Measurements from ENCODE around the gene FBXL17.

FBXL17 gene

DNA sequence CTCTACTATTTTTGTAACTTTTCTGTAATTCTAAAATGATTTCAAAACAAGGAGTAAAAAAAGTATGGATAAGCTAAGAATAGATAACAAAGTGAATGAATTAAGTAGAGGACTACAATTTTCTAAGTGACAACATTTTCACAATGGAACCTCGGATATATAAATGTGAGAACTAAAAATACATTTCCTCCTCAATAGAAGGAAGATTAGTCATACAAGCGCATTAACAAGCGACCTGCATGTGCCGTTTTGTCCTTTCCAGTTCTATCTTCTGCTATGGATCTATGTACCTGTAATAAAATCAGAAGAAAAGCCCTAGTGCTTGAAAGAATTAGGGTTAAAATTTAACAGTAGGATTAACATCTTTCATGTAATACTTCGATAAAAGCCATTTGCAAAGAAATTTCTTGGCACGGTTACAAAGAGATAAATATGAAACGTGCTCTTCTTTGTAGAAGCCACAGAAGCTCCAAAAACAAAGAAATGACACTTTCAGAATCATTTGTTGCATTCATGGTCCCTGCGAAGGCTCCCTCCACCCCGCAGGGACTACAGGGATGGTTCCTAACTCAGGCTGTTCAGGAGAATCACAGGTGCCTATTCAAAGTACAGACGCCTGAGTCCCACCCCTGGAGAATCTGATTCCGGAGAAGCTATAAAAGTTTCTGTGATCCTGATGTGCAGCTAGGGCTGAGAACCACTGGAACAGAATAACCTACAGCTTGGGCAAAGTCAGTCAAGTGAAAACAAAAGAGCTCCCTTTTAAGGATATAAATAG is 494.5 kb downstream of the FBXL17 start:
- DNase-seq = no peak

DNA sequence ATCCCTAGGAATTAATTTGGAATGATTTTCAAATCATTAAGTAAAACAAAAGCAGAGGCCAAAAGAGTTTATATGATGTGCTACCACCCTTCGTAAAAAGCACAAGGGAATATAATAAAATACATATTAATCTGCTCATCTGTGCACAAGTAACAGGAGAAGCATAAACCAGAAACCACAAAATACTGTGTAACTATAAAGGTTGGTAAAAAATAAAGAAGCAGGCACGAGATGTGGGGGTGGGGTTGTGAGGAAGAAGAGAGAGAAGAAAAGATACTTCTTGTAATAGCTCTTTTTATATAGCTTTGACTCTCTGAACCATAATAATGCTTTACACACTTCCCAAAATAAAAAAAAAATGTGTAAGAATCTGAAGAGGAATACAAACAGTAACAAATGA is 496.3 kb downstream of the FBXL17 start:
- no peak for DNase-seq

DNA sequence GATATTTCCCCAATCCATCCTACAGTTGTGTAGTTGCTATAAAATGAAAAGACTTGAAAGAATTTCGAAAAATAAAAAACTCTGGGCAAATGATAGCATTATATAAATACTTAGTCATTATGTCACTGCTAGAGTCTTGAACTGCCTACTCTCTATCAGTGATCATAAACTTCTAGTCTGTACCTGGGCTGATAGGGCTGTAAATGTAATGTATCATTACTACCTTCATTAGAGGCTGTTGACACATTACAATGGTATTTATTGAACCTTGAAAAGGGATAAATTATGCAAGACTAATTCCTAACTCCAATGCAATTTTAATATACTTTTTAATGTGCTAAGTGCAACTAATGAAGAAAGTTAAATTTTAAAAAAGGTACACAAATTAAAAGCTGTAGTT is 497.0 kb downstream of the FBXL17 start:
- no peak for DNase-seq

DNA sequence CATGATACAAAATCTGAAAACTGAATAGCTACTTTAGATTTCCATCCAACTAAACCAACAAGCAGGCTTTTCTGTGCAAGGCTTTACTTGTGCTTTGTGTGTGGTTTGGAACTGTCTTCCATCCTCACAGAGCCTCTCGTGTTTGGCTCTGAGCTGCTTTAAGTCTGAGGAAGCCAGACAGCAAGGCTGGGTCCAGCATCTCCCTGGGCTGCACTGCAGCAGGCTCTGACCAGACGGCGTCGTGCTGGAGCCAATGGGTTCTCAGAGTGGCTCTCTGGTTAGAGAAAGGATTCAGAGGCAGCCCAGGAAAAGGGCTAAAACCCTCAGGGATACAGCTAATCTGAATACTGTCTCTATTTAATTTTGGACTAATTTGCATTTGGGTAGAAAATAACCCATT is 503.2 kb downstream of the FBXL17 start:
- DNase-seq = no peak

DNA sequence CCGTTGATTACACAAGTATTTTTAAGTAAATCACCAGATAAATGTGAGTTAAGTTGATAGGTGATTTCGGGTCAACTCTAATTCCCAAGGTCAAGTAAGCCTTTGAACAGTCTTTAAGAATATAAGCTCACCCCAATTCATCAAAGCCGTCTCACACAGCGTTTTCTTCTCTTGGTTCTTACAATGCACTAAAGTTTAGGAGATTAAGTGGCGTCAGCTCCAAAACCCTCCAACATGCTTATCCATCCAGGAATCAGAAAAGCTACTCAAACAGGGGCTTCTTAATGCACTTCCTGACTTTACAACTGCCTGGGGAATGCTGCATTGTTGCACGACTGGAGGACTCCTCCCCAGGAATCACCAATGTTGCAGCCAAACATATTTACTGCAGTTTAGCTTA is 505.0 kb downstream of the FBXL17 start:
- no peak for DNase-seq

DNA sequence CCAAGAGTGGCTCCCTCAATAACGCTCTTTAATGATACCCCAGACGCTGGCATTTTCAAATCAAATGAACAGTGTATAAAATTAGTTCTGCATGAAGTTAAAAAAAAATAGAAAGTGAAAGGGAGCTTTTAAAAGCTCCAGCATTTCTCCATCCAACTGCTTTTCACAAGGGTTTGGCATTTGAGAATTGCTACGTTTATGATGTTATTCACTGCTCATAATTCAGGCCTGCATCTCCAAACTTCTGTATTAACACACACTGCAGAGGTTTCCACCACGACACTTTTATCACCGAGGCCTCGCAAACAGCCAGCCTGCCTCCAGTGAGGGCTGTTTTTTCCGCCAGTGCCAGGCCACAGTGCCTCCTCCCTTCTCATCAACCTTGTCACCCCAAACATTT is 505.6 kb downstream of the FBXL17 start:
- no peak for DNase-seq

DNA sequence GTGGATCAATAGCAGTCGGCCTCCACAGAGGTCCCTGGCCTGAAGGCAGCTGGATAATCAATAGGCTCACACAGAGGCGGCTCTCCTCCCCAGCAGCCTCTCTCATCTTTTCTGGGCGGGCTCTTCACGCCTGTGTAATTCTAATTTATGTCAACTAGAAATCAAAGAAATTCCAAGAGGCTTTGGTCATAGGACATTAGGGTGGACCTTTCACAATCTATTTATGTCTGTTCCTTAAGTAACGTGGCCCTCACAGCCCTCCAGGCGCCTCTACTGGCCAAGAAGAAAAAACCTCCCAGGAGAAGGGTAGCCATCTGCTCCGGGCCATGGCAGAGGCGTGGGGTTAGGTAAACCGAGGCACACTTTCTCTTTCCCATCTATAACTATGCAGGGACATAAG is 506.1 kb downstream of the FBXL17 start:
- DNase-seq = no peak

DNA sequence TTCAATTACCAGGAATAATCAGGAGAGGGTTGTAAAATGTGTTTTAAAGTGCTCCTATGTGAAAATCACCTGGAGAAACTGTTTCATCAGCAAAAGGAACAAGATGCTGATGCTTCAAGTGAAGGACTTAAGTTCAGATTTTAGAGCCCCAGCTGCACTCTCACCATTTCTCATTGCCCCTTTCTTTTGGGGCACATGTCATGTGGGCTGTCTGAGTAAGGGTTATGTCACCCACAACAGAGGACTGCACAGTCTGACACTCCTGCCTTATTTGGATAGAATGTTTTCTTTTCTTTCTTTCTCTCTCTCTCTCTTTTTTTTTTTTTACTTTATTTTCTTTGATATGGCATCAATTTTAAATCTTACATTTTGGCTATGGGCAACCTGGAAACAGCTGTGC is 507.1 kb downstream of the FBXL17 start:
- DNase-seq = no peak

DNA sequence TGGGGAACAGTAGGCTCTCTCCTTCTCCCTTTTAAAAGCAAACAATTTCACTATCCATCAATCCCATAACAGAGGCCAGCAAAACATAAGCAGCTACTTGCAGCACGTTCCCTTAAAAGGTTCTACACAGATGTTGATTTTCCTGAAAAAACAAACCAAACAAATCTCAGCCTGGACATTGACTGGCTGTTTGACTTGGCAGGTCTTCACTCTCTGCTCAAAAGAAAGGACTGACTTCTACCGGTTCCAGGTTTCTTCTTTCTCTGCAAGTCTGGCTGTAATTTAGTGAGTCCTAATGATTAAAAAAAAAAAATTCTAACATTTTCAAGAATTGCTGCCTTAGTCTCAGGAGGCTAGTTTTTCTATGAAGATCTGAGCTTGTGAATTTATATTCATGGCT is 508.0 kb downstream of the FBXL17 start:
- no peak for DNase-seq

DNA sequence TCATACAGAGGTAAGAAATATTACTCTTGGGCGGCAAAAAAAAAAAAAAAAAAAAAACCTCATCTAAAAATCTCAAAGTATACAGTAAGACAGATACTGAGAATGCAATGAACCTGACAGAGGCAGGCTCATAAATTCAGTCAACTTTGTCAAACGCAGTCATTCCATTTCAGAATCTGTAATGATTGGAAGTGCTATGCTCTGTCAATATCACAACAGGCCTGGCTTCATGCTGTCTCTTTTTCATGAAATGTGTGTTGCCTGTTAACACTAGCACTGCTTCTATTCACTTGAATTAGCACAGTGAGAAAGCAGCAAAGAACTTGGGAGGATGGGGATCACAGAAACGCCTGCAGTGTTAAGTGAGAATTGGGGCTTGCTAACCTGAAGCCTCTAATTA is 510.9 kb downstream of the FBXL17 start:
- no peak for DNase-seq

DNA sequence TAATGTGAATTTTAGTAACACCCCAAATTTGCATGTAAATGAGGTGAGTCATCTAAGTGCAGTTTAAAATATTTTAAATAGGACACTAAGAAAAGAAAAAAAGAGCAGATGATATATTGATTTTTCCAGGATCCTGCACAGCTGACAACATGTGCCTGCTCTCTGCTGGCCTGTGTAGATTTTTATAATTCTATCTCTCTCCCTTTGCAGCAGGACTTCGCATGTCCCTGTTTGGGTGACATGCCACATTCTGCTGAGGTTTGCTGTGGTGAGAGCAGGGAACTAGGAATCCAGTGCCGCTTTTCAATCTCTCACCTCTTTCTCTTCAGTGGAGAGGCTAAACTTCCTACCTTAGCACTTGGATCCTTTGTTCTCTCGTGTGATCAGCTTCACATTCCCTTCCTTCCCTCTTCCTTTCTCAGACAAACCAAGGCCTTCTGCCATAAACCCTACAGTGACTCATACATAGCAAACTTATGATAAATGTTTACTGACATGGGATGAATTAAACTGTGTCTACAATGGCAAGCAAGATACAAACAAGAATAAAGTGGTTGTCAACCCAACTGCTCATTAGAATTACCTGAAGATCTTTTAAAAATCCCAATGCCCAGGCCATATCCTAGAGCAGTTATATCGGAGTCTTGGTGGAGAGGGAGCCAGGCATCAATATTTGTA is 512.3 kb downstream of the FBXL17 start:
- no peak for DNase-seq

DNA sequence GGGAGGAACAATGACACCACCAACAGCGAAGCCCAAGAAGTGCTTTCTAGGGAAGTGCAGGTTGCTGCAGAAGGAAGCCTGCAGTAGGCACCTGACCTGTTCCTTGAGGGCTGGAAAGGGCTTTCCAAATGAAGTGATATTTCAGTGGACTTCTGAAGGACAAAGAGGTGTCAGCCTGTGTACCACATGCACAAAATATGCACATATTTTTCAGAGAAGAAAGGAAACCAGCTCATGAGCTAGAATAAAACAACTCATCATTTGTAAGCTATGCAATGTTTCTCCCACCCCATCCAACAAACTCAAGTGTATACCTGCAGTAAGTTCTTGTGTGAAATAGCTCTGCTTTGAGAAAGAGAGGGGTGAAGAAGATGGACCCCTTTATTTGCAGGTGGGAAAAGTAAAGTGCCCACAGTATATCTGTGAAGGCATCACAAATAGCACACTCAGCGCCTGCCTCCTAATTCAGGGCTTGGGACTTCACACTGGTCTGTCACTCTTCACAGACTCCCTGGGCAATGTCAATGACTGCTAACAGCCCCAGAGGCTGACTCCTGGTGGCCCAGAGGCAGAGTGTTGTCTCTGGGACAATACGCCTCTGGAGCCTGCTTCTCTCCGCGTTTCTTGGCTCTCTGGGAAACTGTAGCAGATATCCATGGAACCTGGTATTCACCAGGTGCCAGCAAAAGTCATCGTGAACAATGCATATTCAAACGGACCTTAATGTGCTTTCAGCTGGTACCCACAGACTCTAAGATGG is 513.1 kb downstream of the FBXL17 start:
- no peak for DNase-seq

DNA sequence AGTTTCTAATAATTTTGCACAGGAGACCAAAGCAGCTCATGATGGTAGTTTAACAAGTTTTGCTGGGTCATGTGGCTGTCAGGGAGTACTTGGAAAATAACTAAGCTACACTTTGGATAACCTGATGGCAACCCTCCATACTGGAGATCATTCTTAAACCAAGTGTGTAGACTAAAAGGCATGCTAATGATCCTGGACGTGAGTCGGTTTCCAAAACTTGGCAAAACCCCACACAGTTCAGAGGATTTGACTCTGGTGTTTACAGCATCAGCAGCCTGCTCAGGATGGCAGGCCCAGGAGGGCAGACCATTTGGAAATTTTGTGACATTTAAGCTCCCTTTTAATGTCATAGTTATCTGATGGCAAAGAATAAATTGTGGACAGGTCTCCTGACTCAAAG is 514.6 kb downstream of the FBXL17 start:
- no peak for DNase-seq

DNA sequence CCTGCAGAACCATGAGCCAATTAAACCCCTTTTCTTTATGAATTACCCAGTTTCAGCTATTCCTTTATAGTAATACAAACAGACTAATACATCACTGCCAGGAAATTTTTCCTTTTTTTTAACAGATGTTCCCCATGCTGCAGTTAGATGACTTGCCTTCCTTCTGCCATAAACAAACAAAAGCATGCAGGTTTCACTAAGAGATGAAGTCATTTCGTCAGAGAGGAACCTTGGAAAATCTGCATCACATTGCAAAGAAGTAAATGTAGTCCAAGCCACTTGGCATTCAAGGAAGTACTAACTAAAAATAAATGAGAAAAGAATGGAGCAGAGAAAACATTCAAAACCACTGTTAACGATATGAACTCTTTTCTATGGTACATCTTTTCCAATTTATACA is 517.1 kb downstream of the FBXL17 start:
- DNase-seq = no peak

DNA sequence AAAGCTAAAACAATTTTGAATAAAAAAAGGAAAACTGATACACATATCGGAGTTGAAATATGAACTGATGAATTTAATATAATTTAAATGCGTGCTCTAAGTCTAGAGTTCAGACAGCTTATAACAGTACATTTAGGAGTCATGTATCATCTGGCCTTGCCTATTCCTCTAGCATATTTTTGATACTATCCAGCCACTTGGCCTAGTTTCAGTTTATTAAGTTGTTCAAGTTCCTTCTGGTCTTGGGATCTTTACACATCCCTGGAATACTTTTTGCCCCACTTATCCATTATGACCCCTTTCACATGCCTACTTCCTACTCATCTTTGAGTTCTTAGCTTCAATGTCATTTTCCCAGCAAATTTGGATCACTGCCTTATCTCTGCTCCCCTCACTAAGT is 518.8 kb downstream of the FBXL17 start:
- no peak for DNase-seq

DNA sequence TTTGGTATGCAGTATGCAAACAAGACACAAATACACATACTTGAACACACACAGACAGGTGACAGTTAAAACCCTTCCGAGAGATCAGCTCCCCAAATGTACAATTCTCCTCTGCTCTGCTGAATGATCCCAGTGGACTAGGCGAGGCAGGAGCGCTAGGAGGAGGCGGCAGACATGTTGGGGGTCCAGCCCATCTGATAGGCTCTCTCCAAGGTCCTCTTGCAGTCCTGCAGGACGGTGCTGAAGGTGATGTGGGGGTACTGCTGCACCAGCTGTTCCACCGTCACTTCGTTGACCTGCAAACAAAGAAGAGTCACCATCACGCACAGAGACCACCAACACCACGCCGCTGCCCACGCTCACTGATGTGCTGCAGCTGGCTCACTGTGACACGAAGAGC is 520.3 kb downstream of the FBXL17 start:
- no peak for DNase-seq

DNA sequence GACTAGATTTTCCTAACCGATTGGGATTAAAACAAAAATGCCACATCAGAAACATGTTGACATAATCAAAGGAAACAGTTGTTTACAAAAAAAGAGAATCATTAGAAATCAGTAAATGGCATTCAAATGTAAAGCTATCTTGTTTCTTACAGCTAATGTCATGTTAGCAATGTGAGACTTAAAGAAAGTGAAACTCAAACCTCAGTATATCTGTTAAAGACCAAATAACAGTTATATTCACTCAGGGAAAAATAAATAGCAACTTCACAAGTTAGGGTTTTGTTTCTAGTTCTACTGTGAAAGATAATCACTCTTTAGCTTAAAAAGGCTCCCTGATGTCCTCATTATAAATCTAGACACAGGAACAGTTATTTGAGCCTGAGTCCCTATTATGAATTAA is 521.9 kb downstream of the FBXL17 start:
- DNase-seq = no peak

DNA sequence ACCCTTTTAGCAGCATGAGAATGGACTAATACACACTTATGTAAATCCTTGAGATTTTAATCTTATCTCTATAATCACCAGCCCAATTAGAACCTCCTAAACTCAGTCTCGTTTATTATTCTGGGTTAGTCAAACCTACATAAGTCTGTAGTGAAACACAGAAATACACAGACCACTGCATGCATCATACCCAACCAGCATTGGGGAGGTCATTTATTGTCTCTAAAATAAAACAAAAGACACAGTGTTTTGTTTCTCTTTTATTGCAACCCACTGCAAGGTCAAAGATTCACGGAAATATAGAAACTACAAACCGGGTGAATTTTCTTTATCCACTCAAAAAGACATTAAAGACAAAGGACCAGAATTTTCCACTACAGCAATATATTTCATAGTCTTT is 523.1 kb downstream of the FBXL17 start:
- no peak for DNase-seq

DNA sequence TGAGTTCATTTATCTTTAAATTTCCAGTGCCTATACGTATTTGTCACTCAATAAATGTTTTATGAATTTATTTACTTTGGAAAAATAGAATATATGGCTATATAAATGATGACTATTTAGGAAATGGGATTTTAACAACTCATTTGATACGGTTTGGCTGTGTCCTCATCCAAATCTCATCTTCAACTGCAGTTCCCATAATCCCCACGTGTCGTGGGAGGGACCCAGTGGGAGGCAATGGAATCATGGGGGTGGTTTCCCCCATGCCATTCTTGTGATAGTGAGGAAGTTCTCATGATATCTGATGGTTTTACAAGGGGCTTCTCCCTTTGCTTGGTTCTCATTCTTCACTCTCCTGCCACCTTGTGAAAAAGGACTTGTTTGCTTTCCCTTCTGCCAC is 523.6 kb downstream of the FBXL17 start:
- DNase-seq = no peak

DNA sequence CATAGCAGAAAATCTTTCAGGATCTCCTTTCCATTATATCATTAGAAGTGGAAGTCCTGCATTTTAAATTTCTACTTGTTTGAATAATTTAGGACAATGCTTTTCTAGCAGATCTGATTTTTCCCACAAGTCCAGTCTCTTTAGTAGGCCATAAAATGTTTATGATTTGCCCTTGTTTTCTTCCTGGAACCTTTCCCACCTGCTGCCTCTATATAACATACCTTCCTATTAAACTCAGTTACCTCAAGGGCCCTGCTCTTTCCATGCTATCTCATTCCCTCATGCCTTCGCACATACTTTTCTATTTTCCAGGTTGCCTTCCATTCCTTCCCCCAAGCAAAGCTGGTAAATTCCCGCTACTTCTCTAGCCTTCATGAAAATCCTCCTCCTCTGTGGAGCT is 524.1 kb downstream of the FBXL17 start:
- DNase-seq = no peak

DNA sequence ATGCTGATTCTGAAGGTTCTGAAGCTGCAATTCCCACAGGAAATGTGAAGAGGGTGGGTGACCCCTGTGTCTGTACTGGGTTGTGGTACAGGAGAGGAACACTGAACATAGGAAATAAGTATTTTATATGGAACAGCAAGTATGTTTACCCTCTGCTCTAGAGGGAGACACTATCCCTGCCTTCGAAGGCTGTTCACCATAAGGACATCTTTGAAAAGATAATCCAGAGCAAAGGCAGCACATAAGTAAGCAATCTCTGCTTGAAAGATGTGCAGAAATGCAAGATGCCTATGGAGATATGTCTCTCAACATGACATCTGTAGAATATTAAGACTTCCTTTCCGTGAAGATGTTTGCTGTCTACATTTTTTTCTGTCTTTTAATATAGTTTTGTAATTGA is 526.7 kb downstream of the FBXL17 start:
- no peak for DNase-seq

DNA sequence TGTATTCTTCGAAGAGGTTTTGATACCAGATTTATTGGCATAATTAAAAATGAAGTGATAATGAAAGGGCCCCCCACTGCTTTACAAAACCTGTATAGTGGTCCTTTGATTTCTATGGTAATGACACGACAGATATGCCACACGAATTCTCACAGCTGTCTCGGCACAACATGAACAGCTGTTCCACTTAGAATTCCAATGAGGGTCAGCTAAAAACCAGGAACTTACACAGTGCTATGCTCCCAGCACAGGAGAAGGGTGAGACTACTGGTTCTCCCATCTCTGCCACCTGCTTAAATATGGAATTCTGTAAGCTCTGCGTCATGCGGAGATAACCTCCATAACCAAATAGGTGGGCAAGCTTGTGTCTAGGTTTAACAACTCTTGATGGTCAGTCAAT is 528.2 kb downstream of the FBXL17 start:
- no peak for DNase-seq

DNA sequence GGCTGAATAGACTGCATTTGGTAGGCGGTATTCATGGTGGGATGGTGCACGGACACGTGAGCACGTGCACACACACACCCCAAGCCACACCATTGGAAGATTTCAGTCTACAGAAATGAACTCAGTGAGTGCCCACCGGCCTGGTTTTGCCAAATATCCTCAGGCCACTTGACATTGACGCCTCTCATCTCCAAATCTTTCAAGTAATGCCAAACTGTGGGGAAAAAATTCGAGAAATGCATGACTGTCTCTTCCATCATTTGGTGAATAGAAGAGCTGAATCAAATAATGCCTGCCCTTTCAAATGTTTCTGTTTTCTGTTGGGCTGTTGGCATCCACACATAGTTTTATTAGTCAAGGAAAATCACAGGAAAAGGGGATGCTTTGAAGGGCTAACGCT is 528.9 kb downstream of the FBXL17 start:
- no peak for DNase-seq

DNA sequence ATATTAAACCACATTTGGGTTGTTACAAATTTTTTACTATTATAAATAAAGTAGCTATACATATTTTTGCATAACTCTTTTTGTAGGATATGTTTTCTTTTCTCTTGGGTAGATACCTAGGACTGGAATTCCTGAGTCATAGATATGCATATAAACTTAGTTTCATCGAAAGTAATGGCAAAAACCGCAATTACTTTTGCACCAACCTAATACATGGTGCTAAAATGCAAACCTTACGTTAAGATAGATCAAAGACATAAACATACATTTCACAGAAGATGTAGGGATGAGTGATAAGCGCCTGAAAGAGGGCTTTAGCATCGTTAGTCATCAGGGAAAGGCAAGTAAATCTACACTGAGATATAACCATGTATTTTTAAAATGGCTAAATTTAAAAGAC is 532.8 kb downstream of the FBXL17 start:
- no peak for DNase-seq

Measured in NCI-H187 (cell line).